B cell (primary cell): ENCODE data around the gene ATAD2B. TPM values are rescaled to one million over a fixed set of nuclear protein-coding genes. Genes with fewer than 3 reads are reported as not detected.

ENCODE experiments used
- ATAC-seq: fragments of 200-7000 bp; cut with Tn5 transposase; one replicate; pipeline ENCODE4 v1.10.0; 2021; ENCODE audit warnings: low read depth, mild to moderate bottlenecking, moderate number of reproducible peaks, moderate library complexity
- CTCF ChIA-PET: fragments of 350-600 bp; sonication (Branson Sonifier 250); formaldehyde crosslinking; loops from one replicate; lab custom pipeline; 2021; ENCODE audit warnings: antibody characterized with exemption, inconsistent platforms; lab: Charles Lee
- POLR2A ChIA-PET: fragments of 350-600 bp; sonication (Branson Sonifier 250); formaldehyde crosslinking; loops from one replicate; lab custom pipeline; 2021; ENCODE audit warnings: antibody characterized with exemption; lab: Charles Lee
- DNase-seq: peaks from one replicate; pipeline ENCODE4 v3.0.0; 2013
- H2AFZ ChIP-seq: 2 replicates; pipeline ENCODE4 v1.6.1; 2012; ENCODE audit warnings: mild to moderate bottlenecking, low read depth, low read length; ENCODE audit not compliant: insufficient read depth, poor library complexity, severe bottlenecking
- H3K27ac ChIP-seq, 2 donors: 1 replicate in 1 of 2; 2 replicates in 1 of 2; pipeline ENCODE4 v1.5.1; 2012 to 2013; ENCODE audit warnings: low read length in 2 of 2, mild to moderate bottlenecking in 2 of 2, moderate library complexity in 1 of 2
- H3K27me3 ChIP-seq, 4 experiments: fragments of 200-600 bp in 1 of 4; sonication (generic) in 1 of 4; replicated peaks in 1 of 4; 1 replicate in 2 of 4; 2 replicates in 2 of 4; pipeline versions ENCODE4 v1.6.1 to v1.7.0; 2013 to 2016; ENCODE audit warnings: low read length in 3 of 4, mild to moderate bottlenecking in 2 of 4, mixed read lengths in 1 of 4, moderate library complexity in 1 of 4; ENCODE audit not compliant: insufficient read depth in 4 of 4, control insufficient read depth in 3 of 4; ENCODE audit errors: control extremely low read depth in 1 of 4
- H3K36me3 ChIP-seq, 2 experiments: replicated peaks in 1 of 2; 1 replicate in 1 of 2; 2 replicates in 1 of 2; pipeline versions ENCODE4 v1.6.1 to v1.7.1; 2013; ENCODE audit warnings: low read length in 1 of 2; ENCODE audit not compliant: insufficient read depth in 2 of 2, control insufficient read depth in 1 of 2; ENCODE audit errors: control extremely low read depth in 1 of 2, extremely low read depth in 1 of 2
- H3K4me1 ChIP-seq, 2 donors: fragments of 200-600 bp in 1 of 2; sonication (generic) in 1 of 2; 1 replicate in 1 of 2; 2 replicates in 1 of 2; pipeline versions ENCODE4 v1.5.1 to v1.6.1; 2013 to 2017; ENCODE audit warnings: low read length in 2 of 2; ENCODE audit not compliant: control insufficient read depth in 2 of 2, insufficient read depth in 2 of 2
- H3K4me2 ChIP-seq: replicated peaks from 2 replicates; pipeline ENCODE3; 2012; ENCODE audit warnings: mild to moderate bottlenecking, low read depth, low read length; ENCODE audit not compliant: poor library complexity, severe bottlenecking
- H3K4me3 ChIP-seq, 5 experiments: fragments of 200-600 bp in 1 of 5; sonication (generic) in 1 of 5; 1 replicate in 3 of 5; 2 replicates in 2 of 5; pipeline versions ENCODE4 v1.5.1 to v1.7.0; 2011 to 2016; ENCODE audit warnings: low read length in 4 of 5, mild to moderate bottlenecking in 4 of 5, low read depth in 2 of 5, control low read depth in 1 of 5, moderate library complexity in 1 of 5; ENCODE audit not compliant: insufficient read depth in 1 of 5; ENCODE audit errors: control extremely low read depth in 1 of 5, extremely low read depth in 1 of 5
- H3K79me2 ChIP-seq: fragments of 200-600 bp; sonication (generic); one replicate; pipeline ENCODE4 v1.6.0; 2016; ENCODE audit warnings: low read length; ENCODE audit not compliant: control insufficient read depth, insufficient read depth
- H3K9ac ChIP-seq: fragments of 200-600 bp; sonication (generic); 2 replicates; pipeline ENCODE4 v1.6.1; 2017; ENCODE audit warnings: mild to moderate bottlenecking, low read length, moderate library complexity
- H3K9me3 ChIP-seq, 3 donors: one replicate each; pipeline versions ENCODE4 v1.6.1 to v1.7.1; 2013; ENCODE audit warnings: low read length in 2 of 3; ENCODE audit not compliant: control insufficient read depth in 2 of 3, insufficient read depth in 1 of 3; ENCODE audit errors: control extremely low read depth in 1 of 3
- H4K20me1 ChIP-seq: 2 replicates; pipeline ENCODE4 v1.6.0; 2012; ENCODE audit warnings: mild to moderate bottlenecking, low read length; ENCODE audit not compliant: insufficient read depth, control insufficient read depth, poor library complexity, severe bottlenecking
- H3K27ac Mint-ChIP-seq: one replicate; pipeline ENCODE4 v1.8.0; 2021; ENCODE audit warnings: mixed read lengths
- H3K27me3 Mint-ChIP-seq: one replicate; pipeline ENCODE4 v1.8.0; 2021; ENCODE audit warnings: mixed read lengths
- H3K4me1 Mint-ChIP-seq: one replicate; pipeline ENCODE4 v1.8.0; 2021; ENCODE audit warnings: mixed read lengths
- H3K4me3 Mint-ChIP-seq: one replicate; pipeline ENCODE4 v1.8.0; 2021; ENCODE audit warnings: mixed read lengths
- H3K9me3 Mint-ChIP-seq: one replicate; pipeline ENCODE4 v1.8.0; 2022; ENCODE audit warnings: mixed read lengths; ENCODE audit not compliant: insufficient read depth
- EZH2 ChIP-seq: IDR thresholded peaks from 2 replicates; pipeline ENCODE4 v1.6.1; 2012; ENCODE audit warnings: borderline replicate concordance, low read depth, mild to moderate bottlenecking, moderate library complexity, low read length; ENCODE audit not compliant: insufficient read depth, poor library complexity, severe bottlenecking
- WGBS: methylation state at CpG from one replicate; pipeline ENCODE4 v1.1.5; 2013; ENCODE audit warnings: missing lambda C conversion rate; ENCODE audit not compliant: insufficient coverage; 5-methylcytosine and 5-hydroxymethylcytosine counted together
- intact Hi-C: fragments of 100-400 bp; cut with micrococcal nuclease; formaldehyde crosslinking; loops from one replicate; pipeline ENCODE4 v1.10.0; 2022
- polyA plus RNA-seq: library from polyadenylated mRNA; depleted of rRNA; stranded (reverse); fragments of >200 nt; gene quantifications from 2 replicates; pipeline ENCODE4 v1.2.3, GENCODE V29; 2012
- total RNA-seq, 2 donors: library from RNA; stranded (reverse); fragments of 120-200 nt in 1 of 2; gene quantifications; 1 replicate in 1 of 2; 2 replicates in 1 of 2; pipeline versions ENCODE4 v1.2.3 to v1.2.4, GENCODE V29; 2013 to 2022
- TF ChIP-seq, protein P1 (sequence below): fragments of 200-600 bp; IDR thresholded peaks from one replicate; pipeline ENCODE4 v1.8.0; 2022; ENCODE audit warnings: antibody characterized with exemption, mild to moderate bottlenecking

The ATAD2B gene
- total and polyA plus RNA-seq, 2 donors (not counting 1 experiment from before 2014, with no cell fraction given) = 5.1 to 90.8 TPM

DNA sequence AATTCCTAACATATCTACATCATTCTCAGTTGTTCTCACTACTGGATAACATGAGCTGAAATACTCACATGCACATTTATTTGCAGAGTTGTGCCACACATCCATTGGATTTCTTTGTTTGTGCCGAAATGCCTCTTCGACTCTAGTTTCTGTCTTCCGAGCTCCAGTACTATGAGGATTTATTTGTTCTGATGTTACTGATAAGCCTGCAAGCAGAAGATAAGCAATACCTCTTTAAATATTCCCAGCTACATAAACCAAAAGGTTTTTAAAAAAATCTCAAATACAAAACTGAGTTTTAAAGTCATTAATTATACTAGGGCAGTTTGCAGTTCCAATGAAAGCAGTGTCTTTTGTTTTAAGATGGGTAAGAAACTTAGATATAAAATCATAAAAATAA lies 164.8 kb downstream of the ATAD2B start:
- Histone ChIP-seq H3K4me2 (no peak overlapping the region), H3K36me3 (peaks cover 5 to 34% of the 10 kb centered on the region in 2 experiments), H3K9ac (no peak overlapping the region), H3K27me3 (no peaks in the 10 kb centered on the region), H3K9me3 (no peaks in the 10 kb centered on the region), H4K20me1 (no peaks in the 10 kb centered on the region), H2AFZ (no peak overlapping the region), H3K27ac (no peak overlapping the region), H3K4me3 (no peak overlapping the region), H3K79me2 (no peaks in the 10 kb centered on the region), H3K4me1 (no peaks in the 10 kb centered on the region)
- WGBS = no CpG with 5 or more reads among the region's 3 CpGs
- ChIA-PET POLR2A (no interaction called here), CTCF (no interaction called here)
- Mint-ChIP-seq H3K9me3 (no peaks in the 10 kb centered on the region), H3K4me1 (peaks cover 7% of the 10 kb centered on the region), H3K27ac (no peak overlapping the region), H3K27me3 (no peaks in the 10 kb centered on the region), H3K4me3 (no peak overlapping the region)
- DNase-seq (no peak), ATAC-seq (no peak)
- no peak for TF ChIP-seq EZH2
- TF ChIP-seq, protein P1, sequence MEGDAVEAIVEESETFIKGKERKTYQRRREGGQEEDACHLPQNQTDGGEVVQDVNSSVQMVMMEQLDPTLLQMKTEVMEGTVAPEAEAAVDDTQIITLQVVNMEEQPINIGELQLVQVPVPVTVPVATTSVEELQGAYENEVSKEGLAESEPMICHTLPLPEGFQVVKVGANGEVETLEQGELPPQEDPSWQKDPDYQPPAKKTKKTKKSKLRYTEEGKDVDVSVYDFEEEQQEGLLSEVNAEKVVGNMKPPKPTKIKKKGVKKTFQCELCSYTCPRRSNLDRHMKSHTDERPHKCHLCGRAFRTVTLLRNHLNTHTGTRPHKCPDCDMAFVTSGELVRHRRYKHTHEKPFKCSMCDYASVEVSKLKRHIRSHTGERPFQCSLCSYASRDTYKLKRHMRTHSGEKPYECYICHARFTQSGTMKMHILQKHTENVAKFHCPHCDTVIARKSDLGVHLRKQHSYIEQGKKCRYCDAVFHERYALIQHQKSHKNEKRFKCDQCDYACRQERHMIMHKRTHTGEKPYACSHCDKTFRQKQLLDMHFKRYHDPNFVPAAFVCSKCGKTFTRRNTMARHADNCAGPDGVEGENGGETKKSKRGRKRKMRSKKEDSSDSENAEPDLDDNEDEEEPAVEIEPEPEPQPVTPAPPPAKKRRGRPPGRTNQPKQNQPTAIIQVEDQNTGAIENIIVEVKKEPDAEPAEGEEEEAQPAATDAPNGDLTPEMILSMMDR = no peak
- intact Hi-C loops = no loop called here

DNA sequence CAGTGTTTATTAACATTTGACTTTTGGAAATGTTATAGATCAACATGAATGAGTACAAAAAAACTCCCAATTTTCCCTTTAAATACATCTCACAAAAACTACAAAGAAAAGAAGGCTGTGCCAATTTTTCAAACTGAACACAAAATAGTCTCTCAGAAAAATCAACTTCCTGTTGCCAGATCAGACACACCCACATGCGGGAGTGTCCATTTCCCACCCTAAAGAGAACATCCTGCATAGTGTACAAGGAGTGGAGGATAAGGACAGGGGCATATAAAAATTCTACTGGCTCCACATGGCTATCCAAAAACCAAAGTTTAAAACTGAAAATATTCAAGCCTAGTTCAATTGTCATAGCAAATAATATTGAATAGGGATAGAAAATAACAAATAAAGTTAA lies 165.3 kb downstream of the ATAD2B start:
- Histone ChIP-seq H3K4me1 (no peaks in the 10 kb centered on the region), H4K20me1 (no peaks in the 10 kb centered on the region), H3K4me3 (no peak overlapping the region), H3K9ac (no peak overlapping the region), H3K36me3 (peaks cover 6 to 39% of the 10 kb centered on the region in 2 experiments), H2AFZ (no peak overlapping the region), H3K9me3 (no peaks in the 10 kb centered on the region), H3K79me2 (no peaks in the 10 kb centered on the region), H3K27me3 (no peaks in the 10 kb centered on the region), H3K27ac (no peak overlapping the region), H3K4me2 (no peak overlapping the region)
- ChIA-PET CTCF (no interaction called here), POLR2A (no interaction called here)
- Mint-ChIP-seq H3K27ac (no peak overlapping the region), H3K9me3 (no peaks in the 10 kb centered on the region), H3K4me3 (no peak overlapping the region), H3K27me3 (no peaks in the 10 kb centered on the region), H3K4me1 (peaks cover 7% of the 10 kb centered on the region)
- no peak for TF ChIP-seq EZH2
- TF ChIP-seq, protein P1 = no peak
- no peak for DNase-seq
- intact Hi-C loops = no loop called here
- no CpG with 5 or more reads among the region's 1 CpG for WGBS
- no peak for ATAC-seq
